Measurements from ENCODE around the gene PANX3. TPM values are rescaled to one million over a fixed set of nuclear protein-coding genes. Genes with fewer than 3 reads are reported as not detected.

Gene PANX3
- polyA plus RNA-seq, 1 of the 3 experiments (the other 2 are of a cell fraction) = not detected

GRCh38 chr11:124658501-124658900, 47.3 kb downstream of the PANX3 start (continued):
- TF ChIP-seq IRF3 (IDR thresholded peaks at IDR 0.05; ENCODE audit: low read depth, low read length) = no peak
- TF ChIP-seq MXI1 (IDR thresholded peaks at IDR 0.05; ENCODE audit: low read depth, low read length) = no peak
- no peak for TF ChIP-seq ZBTB33 (IDR thresholded peaks at IDR 0.05; ENCODE audit: borderline replicate concordance, low read depth)
- TF ChIP-seq RXRA (IDR thresholded peaks at IDR 0.05; ENCODE audit: borderline replicate concordance, low read depth) = no peak
- TF ChIP-seq SIN3A (IDR thresholded peaks at IDR 0.05; ENCODE audit: borderline replicate concordance, low read depth, low read length) = no peak
- no peak for TF ChIP-seq ELF1 (IDR thresholded peaks at IDR 0.05)

- Histone ChIP-seq H3K36me3 (replicated peaks in 1 of 2; ENCODE audit: control insufficient read depth in 1 of 2, insufficient read depth in 2 of 2, low read length in 1 of 2) (peaks cover 0 to 2% of the 10 kb centered on the region in 2 experiments), H3F3A (replicated peaks; ENCODE audit: insufficient read depth) (no peaks in the 10 kb centered on the region), H3K79me2 (ENCODE audit: insufficient read depth) (no peaks in the 10 kb centered on the region), H3K4me2 (no peak overlapping the region), H3K27ac (ENCODE audit: low read depth in 2 of 2, low read length in 1 of 2) (no peak overlapping the region), H3K9me2 (no peaks in the 10 kb centered on the region), H2AFZ (ENCODE audit: low read depth) (no peak overlapping the region), H3K9me3 (no peaks in the 10 kb centered on the region), H3K4me3 (ENCODE audit: low read depth in 2 of 2, low read length in 1 of 2) (no peak overlapping the region), H3K9ac (no peak overlapping the region), H4K20me1 (ENCODE audit: insufficient read depth) (no peaks in the 10 kb centered on the region), H3K27me3 (ENCODE audit: insufficient read depth) (no peaks in the 10 kb centered on the region), H3K4me1 (ENCODE audit: control insufficient read depth in 1 of 2, insufficient read depth in 2 of 2, low read depth in 1 of 2, low read length in 1 of 2) (peaks cover 4 to 5% of the 10 kb centered on the region in 2 experiments; a peak in 2 of 4 replicates)
- 79% methylated on average over 1 of the region's 1 CpG for WGBS (ENCODE audit: low lambda C conversion rate)
- DNase-seq = no peak
- no peak for TF ChIP-seq EZH2phosphoT487 (IDR thresholded peaks at IDR 0.05; ENCODE audit: borderline replicate concordance, low read depth)
- no peak for TF ChIP-seq EP300 (IDR thresholded peaks at IDR 0.05; ENCODE audit: borderline replicate concordance in 1 of 2, low read depth in 1 of 2, low read length in 1 of 2)
- no peak for TF ChIP-seq RFX5 (IDR thresholded peaks at IDR 0.05; ENCODE audit: low read length)
- TF ChIP-seq JUND (IDR thresholded peaks at IDR 0.05) = no peak
- no peak for TF ChIP-seq NFIC (IDR thresholded peaks at IDR 0.05; ENCODE audit: borderline replicate concordance)
- TF ChIP-seq TCF12 (IDR thresholded peaks at IDR 0.05) = no peak
- TF ChIP-seq USF1 (IDR thresholded peaks at IDR 0.05; ENCODE audit: borderline replicate concordance, low read depth) = no peak
- TF ChIP-seq GABPA (IDR thresholded peaks at IDR 0.05; ENCODE audit: low read depth) = no peak
- TF ChIP-seq TEAD4 (IDR thresholded peaks at IDR 0.05; ENCODE audit: borderline replicate concordance, insufficient read depth) = no peak
- TF ChIP-seq PBX3 (IDR thresholded peaks at IDR 0.05) = no peak
- TF ChIP-seq YY1 (IDR thresholded peaks at IDR 0.05; ENCODE audit: low read depth) = no peak
- no peak for TF ChIP-seq SIN3A (IDR thresholded peaks at IDR 0.05; ENCODE audit: borderline replicate concordance, low read depth, low read length)
- no peak for TF ChIP-seq RCOR1 (IDR thresholded peaks at IDR 0.05; ENCODE audit: low read length)
- TF ChIP-seq FOXM1 (IDR thresholded peaks at IDR 0.05; ENCODE audit: low read depth) = no peak
- no peak for TF ChIP-seq ZBTB33 (IDR thresholded peaks at IDR 0.05; ENCODE audit: borderline replicate concordance, low read depth)
- ChIA-PET POLR2A (no interaction called here), CTCF (interaction anchor here (1.0 to 3.6 kb wide), 5 partner anchors 15 to 208 kb away, joined by 3 to 15 read pairs (median 3); partner anchors contain the start of gene ESAM)
Observed at GRCh38 chr11:124658986-124659385, 47.8 kb downstream of the PANX3 start.

Measured in SK-N-SH (cell line).